Adipose tissue (tissue), 3 donors: Measurements from ENCODE around the gene STEAP3. TPM values are rescaled to one million over a fixed set of nuclear protein-coding genes. Genes with fewer than 3 reads are reported as not detected.

Experiments
- H3K27ac ChIP-seq: one replicate; pipeline ENCODE4 v1.5.1; 2013; ENCODE audit warnings: low read depth, low read length
- WGBS, 3 donors: extraction: QIAGEN DNeasy Blood & Tissue Kit; methylation state at CpG; one replicate each; pipeline ENCODE4 v1.1.7; 2013; 5-methylcytosine and 5-hydroxymethylcytosine counted together
- polyA plus RNA-seq, 3 donors: library from polyadenylated mRNA; stranded (reverse); fragments of 200-250 nt; gene quantifications; one replicate each; pipeline ENCODE4 v1.2.3, GENCODE V29; 2013
- donor health status: healthy with polysubstance abuse.
- donor health status: Bipolar disorder and iron deficiency.
- donor health status: healthy.

Gene STEAP3
- polyA plus RNA-seq, 3 donors = 1.6 to 22.0 (median 14.8) TPM

DNA sequence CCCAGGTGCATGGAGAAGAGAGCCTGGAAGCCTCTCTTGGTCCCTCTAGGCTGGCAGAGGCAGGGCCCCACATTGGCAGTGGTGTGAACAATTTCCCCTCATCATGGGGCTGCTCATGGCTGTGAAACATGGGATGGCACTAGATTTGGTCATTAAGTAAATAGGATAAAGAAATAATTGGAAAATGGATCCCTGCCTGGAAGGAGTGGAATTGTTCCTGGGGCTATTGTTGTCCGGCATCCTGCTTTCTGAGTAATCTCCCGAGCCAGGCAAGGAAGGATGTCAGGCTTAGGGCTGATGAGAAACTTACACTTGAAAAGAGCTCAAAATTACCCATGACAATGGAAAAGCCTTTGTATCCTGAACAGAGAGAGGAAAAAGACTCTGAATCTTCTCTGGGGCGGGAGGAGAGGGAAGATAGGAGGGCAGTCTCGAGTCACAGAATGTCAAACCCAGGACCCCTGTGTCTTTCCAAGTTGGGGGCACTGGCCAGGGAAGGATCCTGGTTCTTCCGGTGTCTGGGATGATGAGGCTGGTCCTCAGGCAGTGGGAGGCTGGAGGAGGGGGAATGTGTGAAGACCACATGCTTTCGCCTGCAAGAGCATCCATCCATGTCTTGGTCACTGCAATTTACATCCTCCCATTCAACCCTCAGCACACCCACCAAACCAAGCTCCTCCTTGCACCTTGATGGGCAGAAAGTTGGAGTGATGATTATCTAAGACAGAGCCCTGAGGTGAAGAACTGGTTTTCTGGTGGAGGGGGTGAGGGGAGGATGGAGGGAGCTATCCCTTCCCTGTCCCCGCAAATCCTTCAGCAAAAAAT, 27.1 kb upstream of the STEAP3 start:
- 57 to 64% (median 59%) methylated on average over 7 of the region's 7 CpGs for WGBS, 3 donors

DNA sequence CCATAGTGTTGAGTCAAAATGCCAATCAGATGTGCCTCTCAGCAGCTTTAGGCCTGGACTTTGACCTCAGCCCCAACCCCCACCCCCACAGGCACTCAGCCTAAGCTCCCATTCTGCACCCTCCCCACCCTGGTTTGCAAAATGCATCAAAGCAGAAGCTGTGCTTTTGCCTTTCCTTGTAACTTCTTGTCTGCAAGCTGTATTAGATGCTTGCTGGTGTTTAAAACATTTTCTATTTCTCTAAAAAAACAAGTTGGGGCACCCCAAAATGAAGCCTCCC, 26.6 kb upstream of the STEAP3 start:
- no peak overlapping the region for H3K27ac ChIP-seq

More for the DNA sequence above, 27.1 kb upstream of the STEAP3 start:
- H3K27ac ChIP-seq = no peak overlapping the region

DNA sequence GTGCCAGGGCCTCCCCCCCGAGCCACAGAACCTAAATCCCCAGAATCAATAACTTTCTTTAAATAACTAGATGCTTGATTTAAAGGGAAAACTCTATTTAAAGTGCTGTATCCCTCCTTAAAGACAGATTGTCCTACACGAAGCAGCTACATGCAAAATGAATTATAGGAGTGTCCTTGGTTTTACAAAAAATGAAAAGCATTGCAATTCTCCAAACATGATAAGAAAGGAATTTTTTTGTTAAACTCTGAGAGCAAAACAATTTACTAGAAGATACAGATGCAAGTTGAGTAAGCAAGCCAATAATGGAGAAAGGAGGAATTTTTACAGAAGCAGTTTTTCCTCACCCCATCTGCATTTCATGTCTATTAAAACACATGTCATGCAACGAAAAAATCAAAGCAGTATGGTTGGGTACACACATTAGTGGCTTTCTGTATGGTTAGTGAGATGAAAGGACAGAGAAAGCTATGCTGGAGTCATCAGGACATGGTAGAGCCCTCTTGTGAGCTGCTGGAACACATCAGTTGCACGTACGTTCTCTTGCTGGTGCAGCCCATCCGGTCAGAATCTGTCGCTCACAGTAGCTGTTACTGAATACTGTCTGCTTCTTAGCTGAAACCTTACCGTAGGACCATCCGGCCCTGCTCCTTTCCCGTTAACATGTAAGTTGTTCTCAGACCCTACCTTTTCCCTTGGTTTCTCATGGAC, 25.9 kb upstream of the STEAP3 start:
- 64 to 74% (median 66%) methylated on average over 10 of the region's 10 CpGs for WGBS, 3 donors
- H3K27ac ChIP-seq = no peak overlapping the region

DNA sequence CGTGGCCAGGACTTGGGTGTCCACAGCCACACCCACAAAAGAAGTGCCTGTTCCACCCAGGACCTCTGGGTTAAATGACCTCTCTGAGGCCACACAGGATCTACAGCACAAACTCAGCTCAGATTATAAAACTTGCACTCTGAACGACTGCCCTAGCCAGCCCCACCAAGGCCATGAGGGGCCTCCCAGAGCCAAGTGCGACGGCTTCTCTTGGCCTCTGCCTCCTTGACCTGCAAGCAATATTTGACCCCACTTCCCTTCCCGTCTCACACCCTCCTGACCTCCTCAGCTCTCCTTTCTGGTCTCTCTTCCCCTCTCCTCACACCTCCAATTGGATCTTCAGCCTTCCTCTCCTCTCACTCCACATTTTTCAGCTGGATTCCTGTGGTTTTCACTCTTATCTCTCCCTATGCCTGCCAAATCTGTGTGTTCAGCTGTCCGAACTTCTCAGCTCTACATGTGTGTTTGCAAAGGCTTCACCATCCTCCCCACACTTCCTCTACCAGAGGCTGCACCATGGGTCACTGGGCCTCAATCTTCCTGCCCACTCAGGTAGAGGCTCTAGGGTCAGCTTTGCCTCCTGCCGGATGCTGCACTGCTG, 25.3 kb upstream of the STEAP3 start:
- H3K27ac ChIP-seq = no peak overlapping the region
- WGBS, 3 donors = 40 to 71% (median 67%) methylated on average over 7 of the region's 7 CpGs

DNA sequence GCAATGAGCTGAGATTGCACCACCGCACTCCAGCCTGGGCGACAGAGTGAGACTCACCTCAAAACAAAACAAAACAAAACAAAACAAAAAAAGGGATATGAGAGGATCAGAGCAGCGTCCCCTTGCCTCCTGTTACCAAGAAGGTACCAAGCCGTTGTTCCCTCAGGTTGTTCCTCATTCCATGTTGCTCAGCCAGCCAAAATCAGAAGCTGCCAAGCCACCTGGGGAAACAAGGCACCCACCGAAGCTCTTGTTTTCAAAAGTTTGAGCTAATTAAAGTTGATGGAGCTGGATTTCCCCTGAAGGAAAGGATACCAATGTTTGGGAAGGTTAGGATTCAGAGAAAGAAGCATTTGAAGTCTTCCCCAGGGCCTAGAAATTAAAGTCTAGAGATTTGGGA, 21.8 kb upstream of the STEAP3 start:
- 87% methylated on average over 5 of the region's 5 CpGs for WGBS, 3 donors
- H3K27ac ChIP-seq = no peak overlapping the region

DNA sequence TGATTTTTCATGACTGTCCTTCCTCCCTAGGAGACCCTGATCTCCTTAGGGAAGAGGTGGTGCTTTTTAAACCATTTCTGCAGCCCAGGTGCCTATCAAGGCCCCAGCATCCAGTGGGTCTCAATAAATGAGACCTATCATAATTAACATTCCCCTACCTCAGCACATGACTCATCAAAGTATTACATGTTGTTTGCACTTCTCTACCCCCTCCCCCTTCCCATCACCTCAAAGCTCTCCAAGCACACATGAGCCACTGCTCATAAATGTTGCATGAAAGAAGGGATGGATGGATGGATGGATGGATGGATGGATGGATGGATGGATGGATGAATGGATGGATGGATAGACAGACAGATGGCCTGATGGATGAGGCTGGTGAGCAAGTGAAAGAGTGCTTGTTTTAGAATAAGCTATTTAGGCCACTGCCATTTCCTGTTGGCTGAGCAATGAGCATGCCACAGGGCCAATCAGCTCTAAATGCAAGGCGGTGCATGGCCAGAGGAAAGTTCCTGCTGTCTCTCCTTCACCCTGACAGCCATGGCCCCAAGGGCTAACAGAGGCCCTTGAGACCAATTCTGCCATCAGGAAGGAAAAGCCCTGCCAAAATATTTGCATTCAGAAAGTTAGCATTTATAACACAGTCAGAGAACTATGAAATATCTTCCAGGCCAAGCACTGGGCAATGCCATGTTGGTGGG, 20.9 kb upstream of the STEAP3 start:
- no peak overlapping the region for H3K27ac ChIP-seq
- 78 to 94% (median 79%) methylated on average over 1 of the region's 1 CpG for WGBS, 3 donors

DNA sequence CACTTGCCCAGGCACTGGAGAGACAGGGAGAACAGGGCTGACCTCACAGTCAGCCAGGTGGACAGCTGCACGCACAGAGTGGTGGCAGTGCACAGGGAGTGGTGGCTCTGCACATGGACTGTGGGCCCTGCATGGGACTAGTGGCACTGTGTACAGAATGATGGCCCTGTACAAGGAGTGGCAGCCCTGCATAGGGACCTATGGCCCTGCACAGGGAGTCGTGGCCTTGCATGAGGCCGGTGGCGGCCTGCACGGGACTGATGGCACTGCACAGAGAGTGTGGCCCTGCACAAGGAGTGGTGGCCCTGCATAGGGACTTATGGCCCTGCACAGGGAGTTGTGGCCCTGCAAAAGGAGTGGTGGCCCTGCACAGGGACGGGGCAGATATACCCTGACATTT, 19.1 kb upstream of the STEAP3 start:
- no peak overlapping the region for H3K27ac ChIP-seq
- WGBS, 3 donors = 81 to 93% (median 87%) methylated on average over 6 of the region's 6 CpGs

DNA sequence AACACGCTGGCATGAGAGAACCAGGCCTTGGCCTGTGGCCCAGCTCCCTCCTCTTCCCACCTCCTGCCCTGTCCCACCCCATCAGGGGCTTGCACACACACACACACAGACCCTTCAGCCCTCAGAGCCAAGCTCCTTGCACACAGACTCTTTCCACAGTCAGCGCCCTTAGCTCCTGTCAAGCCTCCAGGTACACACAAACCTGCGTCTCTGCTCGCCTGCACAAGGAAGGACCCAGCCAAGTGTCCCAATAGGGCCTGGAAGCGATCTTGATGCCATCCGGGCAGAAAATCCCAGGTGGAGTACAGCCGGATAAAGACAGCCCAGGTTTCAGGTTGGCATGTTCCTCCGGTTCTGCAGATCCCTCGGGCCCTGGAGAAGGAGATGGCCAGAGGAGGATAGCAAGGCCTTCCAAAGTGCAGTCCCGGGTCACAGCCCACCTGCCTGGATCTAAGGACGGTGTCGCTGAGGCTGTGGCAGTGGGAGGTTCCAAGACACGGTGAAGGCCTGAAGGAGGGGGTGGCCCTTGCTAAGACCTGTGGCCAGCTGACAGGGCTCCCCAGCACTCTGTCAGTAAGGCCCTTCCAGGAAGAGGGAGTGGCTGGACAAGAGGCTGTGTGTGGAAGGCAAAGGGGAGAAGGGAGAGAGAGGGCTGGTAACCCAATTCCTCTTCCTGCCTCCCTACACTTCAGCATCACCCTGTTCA, 18.5 kb upstream of the STEAP3 start:
- no peak overlapping the region for H3K27ac ChIP-seq
- 83 to 88% (median 86%) methylated on average over 13 of the region's 13 CpGs for WGBS, 3 donors

DNA sequence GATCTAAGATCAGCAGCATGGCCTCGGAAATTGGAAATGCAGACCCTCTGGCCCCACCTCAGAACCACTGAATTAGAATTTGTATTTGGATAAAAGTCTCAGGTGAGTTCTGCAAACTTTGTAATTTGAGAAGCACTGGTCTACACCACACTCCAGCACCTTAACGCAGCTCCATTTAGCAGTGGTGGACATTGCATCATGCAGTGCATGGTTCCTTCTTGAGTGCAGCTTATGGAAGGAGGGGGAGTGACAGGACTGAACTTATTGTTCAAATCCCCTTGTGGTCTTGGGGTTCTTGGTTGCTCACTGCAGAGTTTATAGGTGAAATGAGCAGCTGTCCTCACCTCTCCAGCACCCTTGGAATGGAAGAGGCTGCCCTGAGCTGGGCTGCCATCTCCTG, 17.4 kb upstream of the STEAP3 start:
- no peak overlapping the region for H3K27ac ChIP-seq
- WGBS, 3 donors = 68 to 70% (median 70%) methylated on average over 2 of the region's 2 CpGs

DNA sequence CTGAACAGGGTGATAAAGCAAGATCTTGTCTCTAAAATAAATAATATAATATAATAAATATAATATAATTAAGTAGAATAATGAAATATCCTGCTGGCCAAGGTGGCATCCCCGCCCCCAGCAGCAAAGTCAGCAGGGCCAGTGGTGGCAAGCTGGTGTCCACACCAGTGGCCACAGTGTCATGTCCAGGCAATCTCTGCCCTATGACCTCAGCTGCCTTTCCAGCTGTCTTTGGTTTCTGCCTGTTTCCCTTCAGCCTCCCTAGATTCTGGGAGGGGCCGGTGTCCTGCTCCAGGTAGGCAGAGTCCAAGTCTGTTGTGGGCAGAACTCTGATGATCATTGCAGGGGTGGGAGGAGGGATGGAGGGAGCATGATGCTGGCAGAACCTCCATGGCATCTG, 16.2 kb upstream of the STEAP3 start:
- 68 to 94% (median 73%) methylated on average over 2 of the region's 2 CpGs for WGBS, 3 donors
- no peak overlapping the region for H3K27ac ChIP-seq

DNA sequence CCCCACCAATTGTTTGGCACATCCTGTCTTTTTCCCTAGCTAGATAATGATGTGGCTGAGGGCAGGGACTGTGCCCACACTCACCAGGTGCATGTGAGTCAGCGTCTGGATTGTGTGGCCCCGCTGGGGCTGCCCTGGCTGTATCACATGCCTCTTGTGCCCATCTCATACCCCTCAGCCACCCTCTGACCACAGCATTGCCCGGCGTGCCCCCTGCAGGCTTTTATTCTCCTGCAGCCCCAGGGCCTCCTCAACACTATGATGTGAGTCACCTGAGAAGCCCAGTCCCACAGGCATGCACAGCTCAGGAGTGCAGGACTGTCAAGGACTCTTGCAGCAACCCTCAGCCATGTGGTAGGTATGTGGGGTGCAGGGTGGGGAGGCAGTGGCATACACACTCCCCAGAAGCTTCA, 14.8 kb upstream of the STEAP3 start:
- H3K27ac ChIP-seq = no peak overlapping the region
- WGBS, 3 donors = 52 to 69% (median 67%) methylated on average over 4 of the region's 4 CpGs

DNA sequence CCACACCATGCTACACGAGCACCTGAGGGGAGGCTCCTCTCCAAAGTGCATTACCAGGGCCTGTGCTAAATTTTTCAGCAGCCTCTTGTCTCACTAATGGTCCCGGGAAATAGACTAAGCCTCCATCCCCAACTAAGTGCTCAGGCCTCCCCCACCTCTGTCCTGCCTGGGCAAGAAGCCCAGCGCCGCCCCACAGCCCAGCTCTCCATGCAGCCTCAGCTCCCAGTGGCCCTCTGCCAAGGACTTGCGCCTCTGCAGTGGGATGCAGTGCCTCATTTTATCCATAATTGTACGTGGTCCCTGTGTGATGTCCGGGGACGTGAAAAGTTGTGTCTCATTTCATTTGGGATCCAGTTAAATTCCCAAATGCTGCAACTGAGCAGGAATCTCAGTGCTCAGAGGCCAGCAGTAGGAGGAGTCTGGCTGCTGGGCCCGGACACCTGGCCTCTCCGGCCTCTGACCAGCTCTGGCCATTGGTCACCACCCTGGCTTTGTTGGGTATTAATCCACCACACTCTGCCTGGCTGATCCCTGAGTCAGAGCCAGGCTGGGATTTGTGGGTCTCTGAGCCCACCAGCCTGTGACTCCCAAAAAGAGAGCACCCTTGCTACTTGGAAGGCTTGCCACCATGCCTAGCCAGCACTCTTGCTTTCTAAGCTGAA, 11.4 kb upstream of the STEAP3 start:
- 58 to 83% (median 68%) methylated on average over 10 of the region's 10 CpGs for WGBS, 3 donors
- no peak overlapping the region for H3K27ac ChIP-seq

DNA sequence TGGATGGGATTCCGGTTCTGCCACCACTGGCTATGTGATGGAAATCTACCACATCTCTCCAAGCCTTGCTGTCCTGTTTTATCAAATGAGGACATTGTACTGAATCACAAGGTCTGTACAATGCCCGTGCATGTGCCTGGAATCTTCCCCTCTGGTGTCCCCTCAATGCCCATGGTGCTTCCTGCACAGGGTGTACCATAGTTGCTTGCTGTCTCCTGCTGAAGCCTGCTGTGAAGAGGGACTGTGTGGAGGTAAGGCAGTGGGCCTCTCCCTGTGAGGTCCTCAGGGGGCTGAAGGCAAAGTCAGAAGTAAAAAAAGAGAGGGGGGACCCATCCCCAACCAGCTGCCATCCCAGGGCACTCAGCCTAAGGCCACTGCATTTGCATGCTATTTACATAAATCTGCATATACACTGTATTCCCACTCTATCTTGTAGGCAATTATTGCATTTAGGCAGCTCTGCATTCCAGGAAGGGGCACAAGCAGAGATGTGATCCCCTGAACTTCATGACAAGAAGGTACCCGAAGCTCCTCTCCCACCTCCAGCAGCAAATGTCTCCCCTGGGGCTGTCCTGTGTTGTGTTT, 9.1 kb upstream of the STEAP3 start:
- H3K27ac ChIP-seq = no peak overlapping the region
- 82 to 83% (median 83%) methylated on average over 3 of the region's 3 CpGs for WGBS, 3 donors

DNA sequence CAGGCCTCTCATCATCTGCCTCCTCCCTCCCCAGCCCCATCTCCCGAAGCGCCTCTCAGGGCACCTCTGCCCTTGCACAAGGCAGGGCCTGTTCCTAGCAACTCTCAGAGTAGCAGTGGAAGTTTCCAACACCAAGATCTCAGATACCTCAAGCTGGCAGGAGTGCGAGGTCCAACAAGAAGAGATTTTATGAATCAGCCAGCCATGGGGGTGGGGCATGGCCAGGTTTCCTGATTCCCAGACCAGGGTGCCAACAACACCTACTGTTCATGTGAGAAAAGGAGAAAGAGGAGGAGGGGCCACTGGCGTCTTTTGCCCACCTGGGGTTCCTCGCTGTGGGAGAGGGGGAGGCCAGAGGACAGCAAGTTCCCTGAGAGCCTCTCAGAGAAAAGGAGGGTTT, 6.6 kb upstream of the STEAP3 start:
- WGBS, 3 donors = 62 to 96% (median 93%) methylated on average over 5 of the region's 5 CpGs
- H3K27ac ChIP-seq = no peak overlapping the region

DNA sequence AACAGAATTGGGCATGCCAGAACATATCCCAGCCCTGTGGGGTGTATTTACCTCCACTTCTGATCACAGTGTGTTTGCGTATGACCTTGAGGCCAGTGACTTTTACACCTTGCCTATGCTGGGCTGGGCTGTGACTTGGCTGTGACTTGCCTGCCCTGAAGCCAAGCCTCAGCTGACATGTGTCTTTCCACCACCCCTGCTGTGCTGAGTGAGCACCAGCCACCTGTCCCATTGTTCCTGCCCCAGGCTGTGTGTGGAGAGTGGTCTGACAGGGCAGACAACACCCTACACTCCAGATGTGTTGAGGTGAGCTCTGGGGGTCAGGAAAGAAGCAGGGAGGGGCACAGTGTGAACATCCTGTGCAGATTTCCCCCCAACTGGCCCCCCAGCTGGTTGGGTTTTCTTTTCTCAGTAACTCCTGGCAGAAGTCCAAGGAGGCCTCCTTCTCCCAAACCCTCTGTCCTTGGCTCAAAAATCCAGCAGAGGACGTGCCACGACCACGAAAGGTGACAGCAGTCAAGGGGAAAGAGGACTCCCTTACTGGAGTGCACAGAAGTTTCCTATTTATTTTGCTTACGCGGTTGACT, 5.1 kb upstream of the STEAP3 start:
- 22 to 38% (median 32%) methylated on average over 6 of the region's 6 CpGs for WGBS, 3 donors
- no peak overlapping the region for H3K27ac ChIP-seq

DNA sequence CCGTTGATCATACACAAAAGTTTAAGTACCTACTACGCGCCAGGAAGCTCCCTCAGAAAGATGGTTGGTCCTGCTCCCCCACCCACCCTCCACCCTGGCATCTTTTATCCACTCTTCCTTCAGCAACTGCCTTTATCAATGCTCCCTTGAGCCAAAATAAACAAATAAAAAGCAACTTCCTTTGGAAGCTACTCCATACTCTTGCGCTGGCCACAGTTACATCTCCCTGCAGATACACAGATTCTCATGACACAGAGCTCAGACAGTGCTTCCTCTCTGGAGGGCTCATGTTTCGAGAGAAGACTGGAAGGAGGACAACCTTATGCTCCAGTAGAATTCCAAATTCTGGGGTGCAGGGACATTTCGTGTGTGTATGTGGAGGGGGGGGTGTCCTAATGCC, 3.8 kb upstream of the STEAP3 start:
- H3K27ac ChIP-seq = no peak overlapping the region
- WGBS, 3 donors = 55 to 64% (median 57%) methylated on average over 6 of the region's 6 CpGs

DNA sequence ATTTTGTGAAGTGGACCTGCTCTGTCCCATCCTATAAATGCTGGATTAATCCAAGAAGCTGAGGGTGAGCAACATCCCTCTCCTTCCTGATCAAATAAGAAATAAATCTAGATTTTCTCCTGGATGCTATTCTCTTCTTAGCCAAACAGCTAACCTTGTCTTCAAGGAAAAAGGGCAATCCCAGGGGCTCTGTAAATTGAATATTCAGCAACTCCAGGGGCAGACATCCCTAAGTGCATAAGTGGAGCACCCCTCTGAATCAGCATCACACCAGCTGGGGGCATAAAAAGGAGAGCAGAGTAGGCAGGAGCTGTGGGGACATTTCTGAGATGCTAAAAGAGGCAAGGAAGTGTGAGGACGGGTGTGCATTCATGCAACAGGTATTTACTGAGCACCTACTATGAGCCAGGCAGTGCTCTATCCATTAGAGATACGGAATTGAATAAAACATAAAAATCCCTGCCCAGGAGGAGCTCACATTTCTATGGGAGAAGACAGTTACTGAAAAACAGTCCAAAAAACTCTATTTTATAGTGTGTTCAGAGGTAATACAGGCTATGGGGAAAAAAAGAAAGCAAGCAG, 2.8 kb upstream of the STEAP3 start:
- 89 to 93% (median 90%) methylated on average over 2 of the region's 2 CpGs for WGBS, 3 donors

More for the DNA sequence above, 2.8 kb upstream of the STEAP3 start:
- H3K27ac ChIP-seq = no peak overlapping the region
